Ramos (cell line): ENCODE measurements around the gene NUP188.
"Not testable (repeated sequence)": the region's sequence is repeated elsewhere in the genome, so short reads cannot be mapped to it uniquely, and the experiment has no call there.

Source experiments
- in situ Hi-C: fragments of 300-500 bp; cut with MboI; formaldehyde crosslinking; loops from one replicate; pipeline ENCODE4 v1.14.3; 2022; ENCODE audit warnings: low sequenced_read_pairs; ENCODE audit not compliant: unreplicated experiment

Gene NUP188

DNA sequence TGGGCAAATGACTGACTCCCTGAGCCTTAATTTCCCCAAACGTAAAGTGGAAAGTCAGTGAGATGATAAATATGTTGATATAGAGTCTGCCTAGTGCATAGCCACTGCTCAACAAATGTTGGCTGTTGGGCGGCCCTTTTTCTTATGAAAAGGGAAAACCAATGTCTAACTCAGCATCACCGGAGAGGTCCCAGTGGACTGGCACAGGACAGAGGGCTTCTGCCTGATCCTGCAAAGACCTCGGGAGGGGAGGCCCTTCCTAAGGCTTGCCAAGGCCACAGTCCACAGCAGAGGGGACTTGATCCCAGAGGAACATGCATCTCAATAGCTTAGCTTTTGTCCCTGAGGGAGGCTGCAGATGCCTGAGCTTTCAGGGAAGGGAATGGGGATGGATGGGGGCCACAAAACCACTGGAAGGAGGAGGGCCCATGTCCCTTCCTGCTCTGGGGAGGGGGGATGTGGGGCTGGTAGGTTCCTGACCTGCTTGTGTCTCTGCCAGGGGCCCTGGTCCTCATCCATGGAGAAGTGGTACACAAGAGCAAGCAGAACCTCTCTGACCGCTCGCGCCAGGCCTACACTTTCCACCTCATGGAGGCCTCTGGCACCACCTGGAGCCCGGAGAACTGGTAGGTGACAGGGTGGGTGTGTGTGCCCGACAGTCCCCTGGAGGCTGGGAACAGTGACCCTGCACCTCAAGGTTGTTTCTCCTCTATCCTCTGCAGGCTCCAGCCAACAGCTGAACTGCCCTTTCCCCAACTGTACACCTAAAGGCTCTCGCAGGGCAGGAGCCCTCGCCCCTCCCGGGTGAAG is 6.3 kb upstream of the NUP188 start:
- in situ Hi-C loops: no loop called here

GRCh38 chr9:128943832-128944620 is 3.5 kb upstream of the NUP188 start:
- in situ Hi-C loops: no loop called here

DNA sequence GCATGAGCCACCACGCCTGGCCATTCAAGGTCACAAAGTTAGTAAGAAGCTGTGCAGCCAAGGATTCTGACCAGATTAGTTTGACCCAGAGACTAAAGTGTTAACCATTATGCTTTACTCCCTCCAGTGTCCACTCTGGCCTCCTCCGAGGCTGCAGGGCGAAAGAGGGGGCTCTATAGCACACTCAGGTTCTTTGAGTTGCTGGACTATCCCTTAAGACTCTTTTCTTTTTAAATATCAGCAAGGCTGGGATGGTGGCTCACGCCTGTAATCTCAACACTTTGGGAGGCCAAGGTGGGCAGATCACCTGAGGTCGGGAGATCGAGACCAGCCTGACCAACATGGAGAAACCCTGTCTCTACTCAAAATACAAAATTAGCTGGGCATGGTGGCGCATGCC is 2.5 kb upstream of the NUP188 start:
- in situ Hi-C loops: not testable (repeated sequence)

GRCh38 chr9:128945798-128946501 is 1.5 kb upstream of the NUP188 start:
- in situ Hi-C loops: no loop called here

- in situ Hi-C loops: no loop called here
Observed at GRCh38 chr9:128946571-128947276, 775 bp upstream of the NUP188 start.

DNA sequence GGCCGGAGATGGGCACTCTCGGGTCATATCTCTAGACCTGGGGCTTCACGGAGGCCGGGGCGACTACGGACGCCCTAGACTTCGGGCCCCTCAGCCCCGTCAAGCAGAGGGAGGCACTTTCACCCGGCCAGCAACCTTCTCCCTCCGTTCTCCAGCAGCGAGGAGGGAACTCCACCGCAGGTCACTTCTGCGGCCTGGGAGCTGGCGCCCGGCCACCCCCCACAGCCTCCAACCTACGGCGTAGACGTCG is 297 bp upstream of the NUP188 start:
- in situ Hi-C loops: no loop called here

DNA sequence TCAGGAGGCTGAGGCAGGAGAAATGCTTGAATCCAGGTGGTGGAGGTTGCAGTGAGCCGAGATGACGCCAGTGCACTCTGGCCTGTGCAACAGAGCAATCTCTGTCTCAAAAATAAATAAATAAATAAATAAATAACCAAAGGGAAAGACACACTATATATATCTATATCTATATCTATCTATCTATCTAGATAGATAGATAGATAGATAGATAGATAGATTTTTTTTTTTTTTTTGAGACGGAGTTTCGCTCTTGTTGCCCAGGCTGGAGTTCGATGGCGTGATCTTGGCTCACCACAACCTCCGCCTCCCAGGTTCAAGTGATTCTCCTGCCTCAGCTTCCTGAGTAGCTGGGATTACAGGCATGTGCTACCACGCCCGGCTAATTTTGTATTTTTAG is 13.9 kb downstream of the NUP188 start:
- in situ Hi-C loops: not testable (repeated sequence)

- in situ Hi-C loops: no loop called here
Observed at GRCh38 chr9:128969491-128969890, 22.0 kb downstream of the NUP188 start.

DNA sequence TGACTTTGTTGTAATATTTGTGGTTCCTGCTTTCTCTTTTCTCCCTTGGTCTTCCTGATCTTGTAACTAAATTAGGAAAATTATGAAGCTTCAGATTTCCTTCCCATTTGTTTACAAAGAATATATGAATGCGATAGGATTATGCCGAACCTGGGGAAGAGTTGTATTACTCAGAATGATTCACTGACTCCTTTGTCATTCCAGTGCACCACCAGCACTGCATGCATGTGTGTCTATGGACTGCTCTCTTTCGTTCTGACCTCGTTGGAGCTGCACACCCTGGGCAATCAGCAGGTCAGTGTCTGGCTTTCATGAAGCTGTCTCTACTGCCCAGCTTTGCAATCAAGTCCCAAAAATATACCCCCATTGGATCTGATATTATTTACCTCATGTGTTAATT is 25.5 kb downstream of the NUP188 start:
- in situ Hi-C loops: no loop called here

DNA sequence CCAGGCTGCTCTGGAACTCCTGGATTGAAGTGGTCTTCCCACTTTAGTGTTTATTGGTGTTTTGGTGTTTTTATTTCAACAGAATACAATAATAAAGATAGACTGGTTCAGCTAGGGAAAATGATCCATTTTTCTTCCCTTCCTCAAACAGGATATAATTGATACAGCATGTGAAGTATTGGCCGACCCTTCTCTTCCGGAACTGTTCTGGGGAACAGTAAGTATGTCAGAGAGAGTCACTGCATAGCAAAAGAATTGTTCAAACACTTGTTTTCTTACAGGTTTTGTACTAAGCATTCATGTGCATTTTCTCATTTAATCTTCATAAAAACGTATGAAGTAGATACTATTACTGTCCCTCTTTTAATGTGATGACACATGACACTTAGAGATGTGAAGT is 31.6 kb downstream of the NUP188 start:
- in situ Hi-C loops: no loop called here

- in situ Hi-C loops: no loop called here
Observed at GRCh38 chr9:128983536-128983935, 36.0 kb downstream of the NUP188 start.

DNA sequence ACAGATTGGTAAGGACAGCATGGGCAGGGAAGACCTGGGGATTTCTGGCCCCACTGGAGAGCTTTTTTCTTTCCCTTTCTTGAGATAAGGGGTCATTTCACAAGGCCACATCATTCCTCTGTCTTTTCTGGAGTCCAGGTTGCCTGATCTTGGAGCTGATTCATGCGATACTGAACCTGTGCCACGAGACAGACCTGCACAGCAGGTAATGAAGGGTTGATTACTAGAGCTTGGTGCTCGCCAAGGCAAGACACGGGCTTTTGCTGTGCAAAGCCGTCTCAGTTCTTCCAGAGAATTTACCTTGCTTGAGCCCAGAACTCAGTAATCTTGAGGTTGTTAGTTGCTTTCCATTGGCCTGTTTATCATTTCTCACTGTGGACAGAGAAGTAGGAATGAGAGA is 39.2 kb downstream of the NUP188 start:
- in situ Hi-C loops: no loop called here

DNA sequence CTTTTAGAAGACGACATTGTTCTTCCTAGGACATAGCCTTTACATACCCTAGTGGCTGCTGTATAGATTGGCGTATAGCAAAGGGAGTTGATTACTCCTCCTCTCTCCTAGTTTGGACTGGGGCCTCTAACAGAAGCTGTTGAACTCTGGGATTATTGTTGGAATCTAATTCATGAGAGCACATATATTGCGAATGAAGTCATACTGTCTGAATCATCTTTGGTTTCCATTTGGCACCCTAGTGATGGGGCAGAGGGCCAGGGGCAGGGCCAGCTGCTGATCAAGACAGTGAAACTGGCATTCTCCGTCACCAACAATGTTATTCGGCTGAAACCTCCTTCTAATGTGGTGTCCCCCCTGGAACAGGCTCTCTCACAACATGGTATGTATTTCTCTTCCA is 40.3 kb downstream of the NUP188 start:
- in situ Hi-C loops: no loop called here

GRCh38 chr9:128992995-128993394 is 45.5 kb downstream of the NUP188 start:
- in situ Hi-C loops: no loop called here

GRCh38 chr9:128995791-128996190 is 48.3 kb downstream of the NUP188 start:
- in situ Hi-C loops: no loop called here

DNA sequence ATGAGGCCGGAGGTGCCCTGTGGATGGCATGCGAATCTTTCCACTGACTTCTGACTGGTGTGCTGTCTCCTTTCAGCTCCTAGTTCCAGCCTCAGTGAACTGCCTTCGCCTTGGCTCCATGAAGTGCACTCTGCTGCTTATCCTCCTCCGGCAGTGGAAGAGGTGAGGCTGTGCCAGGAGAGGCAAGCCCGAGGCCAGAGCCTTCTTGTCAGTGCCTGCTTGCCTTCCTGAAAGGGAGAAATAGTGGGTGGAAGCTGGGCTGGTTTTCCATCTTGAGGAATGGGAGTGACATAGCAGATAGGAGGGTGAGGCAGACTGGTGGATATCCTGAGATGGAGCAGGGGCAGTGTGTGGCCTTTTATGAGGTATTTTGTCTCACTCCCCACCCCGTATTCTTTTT is 51.0 kb downstream of the NUP188 start:
- in situ Hi-C loops: no loop called here

DNA sequence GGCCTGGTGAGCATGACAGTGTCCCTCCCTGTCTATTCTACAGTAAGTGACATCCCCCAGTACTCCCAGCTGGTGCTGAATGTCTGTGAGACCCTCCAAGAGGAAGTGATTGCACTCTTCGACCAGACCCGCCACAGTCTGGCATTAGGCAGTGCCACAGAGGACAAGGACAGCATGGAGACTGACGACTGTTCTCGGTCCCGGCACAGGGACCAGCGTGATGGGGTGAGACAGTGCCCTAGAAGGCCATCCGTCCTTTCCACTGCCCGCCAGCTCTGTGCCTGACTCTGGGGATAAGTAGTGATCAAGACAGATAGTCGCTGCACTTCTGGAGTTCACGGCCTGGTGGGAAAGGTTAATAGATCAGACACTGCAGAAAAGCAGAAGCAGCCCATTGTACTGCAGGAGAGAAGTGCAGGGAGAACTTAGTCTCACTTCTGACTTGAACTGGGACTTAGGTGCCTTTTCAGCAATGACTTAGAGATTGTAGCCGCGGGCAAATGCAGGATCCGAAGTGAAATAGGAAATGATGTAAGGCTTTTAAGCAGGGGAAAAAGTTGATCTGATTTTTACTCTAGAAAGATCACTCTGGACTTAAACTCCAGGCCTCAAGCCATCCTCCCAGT is 52.2 kb downstream of the NUP188 start:
- in situ Hi-C loops: no loop called here

- in situ Hi-C loops: no loop called here
Observed at GRCh38 chr9:129001504-129002325, 54.2 kb downstream of the NUP188 start.

DNA sequence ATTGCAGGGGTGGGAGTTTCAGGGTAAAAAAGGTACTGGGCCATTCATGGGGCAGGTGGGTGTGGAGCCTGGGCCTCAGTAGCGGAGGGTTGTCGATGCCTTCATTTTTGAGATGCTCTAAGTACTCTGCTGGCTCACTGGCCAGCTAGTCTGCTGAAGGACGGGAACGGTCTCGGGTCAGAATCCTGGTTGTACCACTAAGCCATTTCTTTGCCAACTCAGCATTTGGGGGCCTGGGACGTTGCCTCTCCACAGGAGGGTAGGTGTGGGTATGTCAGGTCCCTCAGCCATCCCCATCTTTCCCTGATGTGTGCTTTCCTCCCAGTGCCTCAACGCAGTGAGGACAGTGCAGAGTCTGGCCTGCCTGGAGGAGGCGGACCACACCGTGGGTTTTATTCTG is 55.5 kb downstream of the NUP188 start:
- in situ Hi-C loops: no loop called here
